Thoracic aorta (tissue), 2 donors: ENCODE data around the gene ZC3H12D. TPM values are rescaled to one million over a fixed set of nuclear protein-coding genes. Genes with fewer than 3 reads are reported as not detected.

Experiments used
- ATAC-seq: fragments of 150-250 bp; one replicate; pipeline ENCODE4 v1.8.0; 2017; ENCODE audit warnings: low read depth; ENCODE audit not compliant: insufficient number of reproducible peaks, low FRiP score
- DNase-seq: peaks from one replicate; pipeline ENCODE4 v3.0.0-alpha.2; 2020; ENCODE audit warnings: low spot score
- H3K27ac ChIP-seq, 2 donors: fragments of 200-600 bp; sonication (generic); 1 replicate in 1 of 2; 2 replicates in 1 of 2; pipeline ENCODE4 v1.5.1; 2016; ENCODE audit warnings: mild to moderate bottlenecking in 2 of 2, moderate library complexity in 2 of 2
- H3K27me3 ChIP-seq: fragments of 200-600 bp; sonication (generic); replicated peaks from 2 replicates; pipeline ENCODE4 v1.6.0; 2016; ENCODE audit warnings: mild to moderate bottlenecking; ENCODE audit not compliant: insufficient read depth
- H3K36me3 ChIP-seq: fragments of 200-600 bp; sonication (generic); one replicate; pipeline ENCODE4 v1.5.1; 2016
- H3K4me1 ChIP-seq, 2 donors: fragments of 200-600 bp; sonication (generic); 1 replicate in 1 of 2; 2 replicates in 1 of 2; pipeline versions ENCODE4 v1.5.1 to v1.6.0; 2016; ENCODE audit warnings: low read depth in 2 of 2, mild to moderate bottlenecking in 1 of 2; ENCODE audit not compliant: control insufficient read depth in 1 of 2
- H3K4me3 ChIP-seq: fragments of 200-600 bp; sonication (generic); 2 replicates; pipeline ENCODE4 v1.5.1; 2016; ENCODE audit warnings: mild to moderate bottlenecking
- H3K9me3 ChIP-seq: fragments of 200-600 bp; sonication (generic); 2 replicates; pipeline ENCODE4 v1.5.1; 2016
- CTCF ChIP-seq: fragments of 200-600 bp; sonication (generic); IDR thresholded peaks from one replicate; pipeline ENCODE4 v1.5.1; 2019; ENCODE audit warnings: antibody characterized with exemption
- total RNA-seq, 2 donors: library from RNA; depleted of rRNA; stranded (reverse); fragments of >200 nt; gene quantifications; one replicate each; pipeline versions ENCODE4 v1.1.0 to v1.2.3, GENCODE V29; 2016

The ZC3H12D gene
- total RNA-seq, 2 donors from 2014 or later: 1.9 to 3.8 TPM

GRCh38 chr6:149493761-149494320 lies 9.0 kb upstream of the ZC3H12D start:
- no peak for ATAC-seq
- no peak overlapping the region for H3K27ac ChIP-seq
- DNase-seq: no peak
- no peaks in the 10 kb centered on the region for H3K9me3 ChIP-seq
- H3K4me1 ChIP-seq: no peaks in the 10 kb centered on the region
- no peaks in the 10 kb centered on the region for H3K36me3 ChIP-seq
- H3K27me3 ChIP-seq: no peaks in the 10 kb centered on the region
- no peak for TF ChIP-seq CTCF
- no peak overlapping the region for H3K4me3 ChIP-seq

GRCh38 chr6:149492798-149493343 lies 8.1 kb upstream of the ZC3H12D start:
- no peak for ATAC-seq
- H3K27me3 ChIP-seq: no peaks in the 10 kb centered on the region
- no peak for TF ChIP-seq CTCF
- no peak for DNase-seq
- H3K4me1 ChIP-seq: no peaks in the 10 kb centered on the region
- H3K4me3 ChIP-seq: no peak overlapping the region
- H3K27ac ChIP-seq: no peak overlapping the region
- no peaks in the 10 kb centered on the region for H3K36me3 ChIP-seq
- no peaks in the 10 kb centered on the region for H3K9me3 ChIP-seq

- Histone ChIP-seq H3K4me3 (no peak overlapping the region), H3K9me3 (no peaks in the 10 kb centered on the region), H3K27ac (no peak overlapping the region), H3K27me3 (no peaks in the 10 kb centered on the region), H3K36me3 (no peaks in the 10 kb centered on the region), H3K4me1 (no peaks in the 10 kb centered on the region)
- TF ChIP-seq CTCF: no peak
- no peak for DNase-seq
- no peak for ATAC-seq
Observed at GRCh38 chr6:149489967-149490366, 5.2 kb upstream of the ZC3H12D start.

- Histone ChIP-seq H3K27ac (no peak overlapping the region), H3K36me3 (no peaks in the 10 kb centered on the region)
- no peak for DNase-seq
Observed at GRCh38 chr6:149488815-149489214, 4.0 kb upstream of the ZC3H12D start.

GRCh38 chr6:149487316-149487715 lies 2.5 kb upstream of the ZC3H12D start:
- no peaks in the 10 kb centered on the region for H3K9me3 ChIP-seq
- peaks cover 0 to 3% of the 10 kb centered on the region in 2 donors for H3K4me1 ChIP-seq
- ATAC-seq: no peak
- H3K4me3 ChIP-seq: no peak overlapping the region
- DNase-seq: no peak
- H3K27ac ChIP-seq: no peak overlapping the region
- no peak for TF ChIP-seq CTCF
- no peaks in the 10 kb centered on the region for H3K27me3 ChIP-seq
- no peaks in the 10 kb centered on the region for H3K36me3 ChIP-seq

More at GRCh38 chr6:149488815-149489214, 4.0 kb upstream of the ZC3H12D start:
- Histone ChIP-seq H3K4me1 (no peaks in the 10 kb centered on the region), H3K27me3 (no peaks in the 10 kb centered on the region), H3K9me3 (no peaks in the 10 kb centered on the region), H3K4me3 (no peak overlapping the region)
- no peak for TF ChIP-seq CTCF
- ATAC-seq: no peak
